Right hindlimb (tissue), 1 donor: ENCODE measurements around the gene BUD13.

Experiments used
- DNase-seq: peaks from one replicate; pipeline ENCODE4 v3.0.0-alpha.2; 2018

Gene BUD13

GRCh38 chr11:116792869-116793771 is 20.3 kb upstream of the BUD13 start:
- no peak for DNase-seq

- no peak for DNase-seq
These were observed 19.5 kb upstream of the BUD13 start for GRCh38 chr11:116792144-116792868.

- DNase-seq = no peak
These were observed 19.0 kb upstream of the BUD13 start, which contains the start of gene APOA5 for GRCh38 chr11:116791813-116792143. APOA5 (minus strand) TSS chr11:116791879; CDS start chr11:116791860, 19 bp downstream.

- DNase-seq = peak; percentile 79
These were observed 18.4 kb upstream of the BUD13 start for GRCh38 chr11:116791002-116791812.

GRCh38 chr11:116790167-116791001 is 17.6 kb upstream of the BUD13 start:
- no peak for DNase-seq

DNA sequence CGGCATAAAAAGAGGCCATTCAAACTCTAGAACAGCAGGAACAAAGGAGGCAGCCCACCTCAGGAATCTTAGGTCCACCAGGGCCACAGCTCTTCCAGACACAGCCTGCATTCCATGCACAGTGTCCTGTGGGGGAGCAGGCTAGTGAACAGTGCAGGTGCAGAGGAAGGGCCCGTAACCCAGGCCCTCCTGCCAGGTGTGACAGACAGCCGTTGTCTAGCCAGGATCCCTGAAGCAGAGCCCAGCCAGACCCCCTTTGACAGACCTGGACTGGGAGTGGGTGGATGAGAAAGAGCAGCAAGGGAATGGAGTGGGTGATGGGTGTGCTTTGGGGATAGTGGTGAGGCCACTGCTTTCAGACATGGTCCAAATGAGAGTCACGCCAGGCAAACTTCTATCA is 16.2 kb upstream of the BUD13 start:
- DNase-seq = no peak

DNA sequence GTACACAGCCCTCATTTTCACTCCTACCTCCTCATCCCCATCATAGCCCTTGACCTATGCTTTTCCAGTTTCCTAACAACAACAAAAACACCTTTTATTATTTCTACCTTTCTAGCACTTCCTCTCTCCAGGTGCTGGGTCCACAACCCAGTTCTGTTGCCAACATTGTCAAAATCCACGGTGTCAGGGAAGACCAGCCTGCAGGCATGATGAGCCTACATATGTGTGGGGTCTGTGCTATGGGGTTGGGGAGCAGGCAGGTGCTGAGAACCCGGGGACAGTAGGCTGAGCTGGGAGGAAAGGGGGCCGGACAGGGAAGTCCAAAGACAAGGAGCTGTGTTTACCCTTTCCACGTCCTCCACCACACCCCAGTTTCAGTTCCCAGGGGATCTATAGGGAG is 15.7 kb upstream of the BUD13 start:
- DNase-seq = no peak

- peak; percentile 91 for DNase-seq
These were observed 15.1 kb upstream of the BUD13 start, which contains the start of gene ZPR1 for GRCh38 chr11:116787786-116788486. ZPR1 (minus strand) TSS chr11:116788023; CDS start chr11:116787990, 33 bp downstream.

DNA sequence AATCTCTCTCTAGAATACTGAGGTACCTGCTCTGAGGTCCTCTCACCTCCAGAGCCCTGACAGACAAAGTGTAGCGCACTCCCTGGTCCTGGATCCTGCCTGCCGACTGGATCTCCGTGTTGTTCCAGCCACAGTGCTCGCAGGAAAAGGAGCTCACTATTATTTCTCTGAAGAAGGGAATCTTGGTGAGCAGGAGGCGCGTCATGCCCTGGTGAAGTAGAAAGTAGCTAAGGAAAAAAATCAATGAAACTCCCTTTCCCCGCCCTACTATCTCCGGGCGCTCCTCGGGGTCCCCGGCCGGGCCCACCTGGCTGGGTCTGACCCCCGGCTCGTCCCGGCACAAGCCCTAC is 14.6 kb upstream of the BUD13 start:
- no peak for DNase-seq

DNA sequence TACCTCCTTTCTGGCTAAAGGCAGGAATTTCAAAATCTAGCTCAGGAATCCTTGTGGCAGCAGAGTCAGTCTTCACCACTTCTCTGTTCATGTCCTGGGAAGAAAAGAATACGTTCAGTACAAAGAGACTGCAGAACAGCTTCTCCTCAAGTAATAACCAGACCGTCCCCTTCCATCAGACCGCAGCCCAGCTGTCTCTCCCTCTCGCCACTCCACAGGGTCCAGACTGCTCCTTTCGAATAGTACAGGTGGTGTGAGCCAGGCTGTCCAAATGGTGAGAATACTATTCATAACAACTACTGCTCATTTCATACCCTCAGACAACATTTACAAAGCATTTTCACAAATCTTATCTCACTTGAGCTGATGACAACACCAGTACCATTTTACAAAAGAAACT is 14.2 kb upstream of the BUD13 start:
- DNase-seq = no peak

DNA sequence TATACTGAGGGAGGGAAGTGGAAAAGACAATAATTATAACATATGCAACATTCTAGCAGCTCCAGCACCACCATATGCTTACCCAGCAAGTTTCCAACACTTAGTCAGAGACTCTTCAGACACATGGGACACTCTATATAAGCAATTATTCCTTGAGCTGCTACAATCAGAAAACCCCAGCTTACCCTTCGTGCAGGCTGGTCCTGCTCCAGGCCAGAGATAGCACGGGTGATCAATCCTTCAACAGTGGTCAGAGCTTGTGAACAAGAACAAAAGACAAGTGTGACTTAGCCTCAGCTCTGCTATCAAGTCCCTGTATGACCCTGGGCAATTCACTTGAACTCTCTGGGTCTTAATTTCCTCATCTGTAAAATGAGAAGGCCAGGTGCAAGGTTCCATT is 13.5 kb upstream of the BUD13 start:
- no peak for DNase-seq

GRCh38 chr11:116782728-116783127 is 9.9 kb upstream of the BUD13 start:
- no peak for DNase-seq

- no peak for DNase-seq
These were observed 5.8 kb upstream of the BUD13 start for GRCh38 chr11:116778556-116778955.

GRCh38 chr11:116777056-116777455 is 4.3 kb upstream of the BUD13 start:
- DNase-seq = no peak

DNA sequence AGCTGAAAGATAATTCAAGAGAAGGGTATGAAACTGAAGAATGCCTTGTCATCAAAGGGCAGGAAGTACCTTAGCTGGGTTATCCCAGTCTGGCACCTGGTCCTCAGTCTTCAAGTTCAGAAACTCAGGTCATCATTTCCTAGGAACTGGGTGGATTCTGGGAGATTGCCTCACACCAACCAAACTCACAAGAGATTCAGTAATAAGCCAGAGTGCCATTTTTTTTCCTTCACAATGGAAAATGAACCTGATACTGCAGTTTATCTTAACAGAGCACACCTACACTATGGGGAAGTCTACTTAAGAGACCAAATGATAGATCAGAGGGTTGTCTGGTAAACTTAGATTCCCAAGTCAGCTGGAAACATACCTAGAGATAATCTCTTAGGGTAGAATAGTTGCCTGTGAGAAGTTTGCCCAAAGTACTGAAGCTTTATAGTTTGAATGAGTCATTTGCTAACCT is 3.8 kb upstream of the BUD13 start:
- no peak for DNase-seq

GRCh38 chr11:116775975-116776374 is 3.2 kb upstream of the BUD13 start:
- no peak for DNase-seq

GRCh38 chr11:116774661-116775060 is 1.9 kb upstream of the BUD13 start:
- no peak for DNase-seq

GRCh38 chr11:116773203-116774097 is 663 bp upstream of the BUD13 start:
- DNase-seq = no peak

- DNase-seq = no peak
These were observed 852 bp downstream of the BUD13 start for GRCh38 chr11:116771935-116772334.

DNA sequence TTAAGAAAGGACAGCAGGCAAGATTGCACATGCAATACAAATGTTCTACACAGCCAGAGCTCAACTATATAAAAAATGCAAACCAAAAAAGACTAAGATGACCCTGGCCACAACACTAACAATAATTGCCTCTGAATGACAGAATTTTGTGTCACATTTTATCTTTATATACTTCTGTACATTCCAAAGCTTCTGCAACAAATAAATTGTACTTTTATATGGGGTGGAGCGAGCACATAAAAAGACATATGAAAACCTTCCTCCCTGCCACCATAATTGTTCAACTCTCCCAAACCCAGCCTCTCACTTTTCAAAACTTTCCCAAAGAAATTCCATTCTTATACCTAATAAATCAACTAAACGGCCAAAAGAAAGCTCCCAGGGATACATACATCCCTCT is 10.7 kb downstream of the BUD13 start:
- DNase-seq = no peak
